Stimulated activated CD4-positive, alpha-beta T cell treated with anti-CD3 and anti-CD28 coated beads, Interleukin-2, amount 100 ng/mL, for 24 hours (primary cell): Measurements from ENCODE around the gene WDR89.
A peak's percentile ranks its signal among the peaks of the same experiment; 100 is the strongest.
"Not testable (repeated sequence)": the region's sequence is repeated elsewhere in the genome, so short reads cannot be mapped to it uniquely, and the experiment has no call there.

Experiments
- DNase-seq, 2 donors: peaks; one replicate each; pipeline ENCODE4 v3.0.0-alpha.2; 2020

The WDR89 gene

GRCh38 chr14:63594455-63595372 lies 47.0 kb downstream of the WDR89 start:
- no peak for DNase-seq

DNA sequence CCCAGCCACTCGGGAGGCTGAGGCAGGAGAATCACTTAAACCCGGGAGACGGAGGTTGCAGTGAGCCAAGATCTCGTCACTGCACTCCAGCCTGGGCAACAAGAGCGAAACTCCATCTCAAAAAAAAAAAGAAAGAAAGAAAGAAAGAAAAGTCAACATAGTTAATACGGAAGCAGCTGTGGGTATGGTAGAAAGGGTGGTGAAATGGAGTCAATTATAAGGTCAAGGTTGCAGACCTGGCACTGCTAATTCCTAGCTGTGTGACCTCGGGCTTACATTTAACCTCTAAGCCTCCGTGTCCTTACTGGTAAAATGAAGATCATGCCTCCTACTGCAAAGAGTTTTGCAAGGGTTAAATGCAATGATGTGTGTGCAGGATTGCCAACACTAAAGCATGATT lies 58.6 kb downstream of the WDR89 start:
- not testable (repeated sequence) for DNase-seq

- no peak for DNase-seq
Measured at GRCh38 chr14:63581491-63581890, 60.2 kb downstream of the WDR89 start.

DNA sequence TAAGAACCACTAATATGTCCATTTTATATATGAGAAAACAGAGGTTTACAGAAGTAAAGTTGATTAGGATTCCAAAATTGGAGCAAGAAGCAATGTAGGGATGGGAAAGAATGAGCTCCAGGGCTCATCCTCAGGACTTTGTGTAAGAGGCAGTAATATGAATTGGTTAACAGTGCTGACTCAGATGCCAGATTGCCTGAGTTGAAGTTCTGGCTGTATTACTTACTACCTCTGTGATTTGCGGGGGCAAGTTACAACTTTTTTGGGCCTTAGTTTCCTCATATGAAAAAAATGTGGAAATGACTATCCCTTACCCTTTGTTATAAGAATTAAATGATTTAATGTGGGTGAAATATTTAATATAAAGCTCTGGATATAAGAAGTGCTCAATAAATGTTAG lies 63.4 kb downstream of the WDR89 start:
- DNase-seq, result no peak

- DNase-seq, result no peak
Measured at GRCh38 chr14:63573581-63573980, 68.1 kb downstream of the WDR89 start.

DNA sequence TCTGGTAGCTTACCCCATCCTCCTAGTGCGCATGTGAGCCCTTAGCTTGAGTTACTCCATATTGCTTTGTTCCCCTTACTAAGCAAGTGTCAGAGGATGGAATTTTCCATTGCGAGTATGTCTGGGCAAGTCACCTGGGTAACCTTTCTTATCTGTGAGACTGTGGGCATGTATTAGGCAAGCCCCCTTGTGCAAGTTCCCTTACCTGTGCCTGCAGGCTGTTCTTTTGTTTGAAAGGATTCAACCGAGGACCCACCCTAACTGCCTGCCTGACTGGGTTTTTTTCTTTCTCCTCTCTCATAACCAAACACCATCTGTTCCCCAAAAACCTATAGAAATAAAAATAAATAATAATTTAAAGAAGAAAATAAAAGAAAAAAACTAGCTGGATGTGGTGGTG lies 76.2 kb downstream of the WDR89 start:
- DNase-seq, result no peak

GRCh38 chr14:63564318-63564717 lies 77.4 kb downstream of the WDR89 start:
- DNase-seq, result no peak

- no peak for DNase-seq
Measured at GRCh38 chr14:63563370-63564026, 78.2 kb downstream of the WDR89 start.

GRCh38 chr14:63562405-63562804 lies 79.3 kb downstream of the WDR89 start:
- DNase-seq, result no peak

DNA sequence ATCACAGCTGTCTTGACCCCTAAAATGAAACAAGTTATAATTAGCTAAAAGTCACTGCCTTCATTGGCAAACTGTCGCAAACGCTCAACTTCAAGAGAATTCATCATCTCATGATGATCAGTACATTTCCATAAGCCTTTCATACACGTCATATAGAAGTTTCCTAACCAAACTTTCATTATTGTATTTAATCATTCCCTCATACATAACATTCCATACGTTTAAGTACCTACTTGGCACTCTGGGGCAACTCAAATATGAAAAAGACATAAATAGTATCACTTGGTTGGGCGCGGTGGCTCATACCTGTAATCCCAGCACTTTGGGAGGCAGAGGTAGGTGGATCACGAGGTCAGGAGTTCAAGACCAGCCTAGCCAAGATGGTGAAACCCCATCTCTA lies 86.1 kb downstream of the WDR89 start:
- DNase-seq, result peak in 1 of 2 donors; percentile 20

DNA sequence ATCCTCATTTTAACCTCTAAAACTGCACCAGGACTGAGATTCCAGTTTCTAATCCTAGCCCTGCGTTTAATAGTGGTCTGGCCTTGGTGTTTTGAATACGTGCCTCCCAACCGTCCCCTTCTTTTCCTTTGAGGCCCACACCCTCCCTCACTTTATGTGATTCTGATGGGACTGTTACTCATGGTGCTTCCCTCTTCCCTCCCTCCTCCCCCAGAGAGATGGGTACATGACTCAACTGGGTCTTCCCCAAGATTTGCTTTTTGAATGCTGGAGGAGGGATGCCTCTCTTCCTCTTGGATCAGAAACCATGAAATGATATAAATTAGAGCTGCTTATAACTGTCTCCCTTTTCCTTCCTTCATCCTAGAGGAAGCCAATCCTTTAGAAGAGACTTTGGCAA lies 90.3 kb downstream of the WDR89 start:
- DNase-seq, result no peak

- no peak for DNase-seq
Measured at GRCh38 chr14:63547798-63548335, 93.8 kb downstream of the WDR89 start.
